DND-41 (cell line): ENCODE results near the gene PSMD3.
"Not testable (repeated sequence)": the region's sequence is repeated elsewhere in the genome, so short reads cannot be mapped to it uniquely, and the experiment has no call there.

Source experiments
- ATAC-seq: fragments of 200-7000 bp; cut with Tn5 transposase; 3 replicates; pipeline ENCODE4 v1.9.1; 2021; ENCODE audit warnings: low read depth; ENCODE audit not compliant: insufficient read depth
- DNase-seq: peaks from one replicate; pipeline ENCODE4 v3.0.0-alpha.2; 2020
- H2AFZ ChIP-seq: 2 replicates; pipeline ENCODE4 v1.6.0; 2012; ENCODE audit warnings: low read depth, low read length
- H3K27ac ChIP-seq: 2 replicates; pipeline ENCODE4 v1.5.1; 2012; ENCODE audit warnings: low read length, inconsistent platforms
- H3K27me3 ChIP-seq: fragments of 200-600 bp; sonication (generic); 2 replicates; pipeline ENCODE4 v1.6.0; 2012; ENCODE audit warnings: low read length, mild to moderate bottlenecking, inconsistent platforms; ENCODE audit not compliant: insufficient read depth, poor library complexity
- H3K36me3 ChIP-seq: 2 replicates; pipeline ENCODE4 v1.5.1; 2012; ENCODE audit warnings: low read length, inconsistent platforms; ENCODE audit not compliant: insufficient read depth
- H3K4me1 ChIP-seq: 2 replicates; pipeline ENCODE4 v1.5.1; 2012; ENCODE audit warnings: mild to moderate bottlenecking, low read length; ENCODE audit not compliant: insufficient read depth
- H3K4me2 ChIP-seq: 2 replicates; pipeline ENCODE4 v1.6.0; 2012; ENCODE audit warnings: mild to moderate bottlenecking, moderate library complexity, low read length, inconsistent platforms; ENCODE audit not compliant: insufficient read depth
- H3K4me3 ChIP-seq, 2 experiments: fragments of 200-600 bp in 1 of 2; shearing (Covaris generic) in 1 of 2; 2 replicates each; pipeline ENCODE4 v1.5.1; 2012 to 2016; ENCODE audit warnings: inconsistent platforms in 2 of 2, low read length in 2 of 2, mild to moderate bottlenecking in 2 of 2, low read depth in 1 of 2, moderate library complexity in 1 of 2
- H3K79me2 ChIP-seq: 2 replicates; pipeline ENCODE4 v1.6.0; 2012; ENCODE audit warnings: low read length, inconsistent platforms; ENCODE audit not compliant: insufficient read depth
- H3K9ac ChIP-seq: 2 replicates; pipeline ENCODE4 v1.6.0; 2012; ENCODE audit warnings: low read depth, mild to moderate bottlenecking, inconsistent platforms, low read length, moderate library complexity
- H3K9me3 ChIP-seq: 2 replicates; pipeline ENCODE4 v1.5.1; 2012; ENCODE audit warnings: low read length, moderate library complexity, mild to moderate bottlenecking, inconsistent platforms; ENCODE audit not compliant: insufficient read depth, severe bottlenecking
- H4K20me1 ChIP-seq: 2 replicates; pipeline ENCODE4 v1.6.0; 2012; ENCODE audit warnings: low read length; ENCODE audit not compliant: insufficient read depth
- CTCF ChIP-seq: IDR thresholded peaks from 2 replicates; pipeline ENCODE4 v1.5.1; 2012; ENCODE audit warnings: borderline replicate concordance, low read length, moderate library complexity, mild to moderate bottlenecking; ENCODE audit not compliant: poor library complexity, severe bottlenecking; ENCODE audit errors: extremely low read depth
- EZH2 ChIP-seq: IDR thresholded peaks from 3 replicates; pipeline ENCODE4 v1.6.1; 2012; ENCODE audit warnings: borderline replicate concordance, low read depth, mild to moderate bottlenecking, moderate library complexity, low read length, inconsistent platforms; ENCODE audit not compliant: severe bottlenecking

PSMD3 gene

GRCh38 chr17:40004712-40005111 is 24.1 kb downstream of the PSMD3 start:
- H3K4me2 ChIP-seq: no peak overlapping the region
- H2AFZ ChIP-seq: no peak overlapping the region
- no peaks in the 10 kb centered on the region for H3K36me3 ChIP-seq
- no peaks in the 10 kb centered on the region for H3K79me2 ChIP-seq
- no peaks in the 10 kb centered on the region for H3K27me3 ChIP-seq
- H3K4me1 ChIP-seq: no peaks in the 10 kb centered on the region
- no peak for DNase-seq
- no peaks in the 10 kb centered on the region for H3K9me3 ChIP-seq
- H4K20me1 ChIP-seq: no peaks in the 10 kb centered on the region
- no peak overlapping the region for H3K4me3 ChIP-seq
- no peak overlapping the region for H3K9ac ChIP-seq
- TF ChIP-seq EZH2: no peak
- no peak for TF ChIP-seq CTCF
- ATAC-seq: no peak
- no peak overlapping the region for H3K27ac ChIP-seq

- Histone ChIP-seq H2AFZ (no peak overlapping the region), H3K79me2 (no peaks in the 10 kb centered on the region), H3K9ac (no peak overlapping the region), H3K36me3 (no peaks in the 10 kb centered on the region), H3K27me3 (no peaks in the 10 kb centered on the region), H3K4me2 (no peak overlapping the region), H3K4me3 (no peak overlapping the region), H4K20me1 (no peaks in the 10 kb centered on the region), H3K9me3 (no peaks in the 10 kb centered on the region), H3K4me1 (0 out of 2 replicates have a peak, but pooled peaks cover 4% of the 10 kb centered on the region), H3K27ac (no peak overlapping the region)
- no peak for DNase-seq
- ATAC-seq: no peak
- TF ChIP-seq CTCF (no peak), EZH2 (no peak)
These were observed 24.9 kb downstream of the PSMD3 start for GRCh38 chr17:40005520-40005919.

- not testable (repeated sequence) for H3K36me3 ChIP-seq, H3K27me3 ChIP-seq, ATAC-seq, DNase-seq, H3K27ac ChIP-seq, H3K4me2 ChIP-seq, H3K4me3 ChIP-seq, H3K9me3 ChIP-seq, H2AFZ ChIP-seq, H3K79me2 ChIP-seq, H3K9ac ChIP-seq, H4K20me1 ChIP-seq
- peaks cover 10% of the 10 kb centered on the region for H3K4me1 ChIP-seq
These were observed 30.4 kb downstream of the PSMD3 start for GRCh38 chr17:40010946-40011500.

- ATAC-seq, H3K9me3 ChIP-seq, H3K9ac ChIP-seq: not testable (repeated sequence)
These were observed 31.5 kb downstream of the PSMD3 start for GRCh38 chr17:40012017-40012647.

More at GRCh38 chr17:40012017-40012647, 31.5 kb downstream of the PSMD3 start:
- H3K27me3 ChIP-seq, H3K27ac ChIP-seq, H2AFZ ChIP-seq, H4K20me1 ChIP-seq, H3K4me2 ChIP-seq, H3K36me3 ChIP-seq, H3K4me3 ChIP-seq, H3K79me2 ChIP-seq, DNase-seq: not testable (repeated sequence)
- peaks cover 10% of the 10 kb centered on the region for H3K4me1 ChIP-seq
